ENCODE measurements around the gene SLIT3.

Gene SLIT3

GRCh38 chr5:168903061-168903460 is 397.9 kb downstream of the SLIT3 start:
- peaks cover 4% of the 10 kb centered on the region for H3K27me3 Mint-ChIP-seq
- no peak for DNase-seq
- no peak overlapping the region for H3K4me3 Mint-ChIP-seq
- no peaks in the 10 kb centered on the region for H3K36me3 Mint-ChIP-seq (ENCODE audit: low read depth)
- no peaks in the 10 kb centered on the region for H3K9me3 Mint-ChIP-seq
- peaks cover 1% of the 10 kb centered on the region for H3K4me1 Mint-ChIP-seq (ENCODE audit: low read depth)
- H3K27ac Mint-ChIP-seq, result no peak overlapping the region

DNA sequence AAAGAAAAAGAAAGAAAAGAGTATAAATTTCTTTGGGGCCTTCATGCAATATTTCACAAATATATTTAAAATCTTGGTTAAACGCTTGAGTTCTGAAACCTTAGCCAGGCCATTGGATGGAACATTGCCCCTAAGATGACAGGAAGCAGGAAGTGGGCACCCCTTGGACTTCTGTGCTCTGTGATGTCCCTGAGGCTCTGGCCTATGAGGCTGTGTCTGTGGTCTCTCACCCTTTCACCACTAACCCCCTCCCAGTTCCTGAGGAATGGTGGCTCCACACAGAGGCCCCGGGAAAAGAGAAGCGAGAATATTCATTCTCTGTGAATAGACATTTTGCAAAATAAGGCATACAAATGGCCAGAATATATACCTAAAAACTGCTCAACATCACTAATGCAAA is 401.3 kb downstream of the SLIT3 start:
- no peak overlapping the region for H3K4me3 Mint-ChIP-seq
- no peaks in the 10 kb centered on the region for H3K36me3 Mint-ChIP-seq (ENCODE audit: low read depth)
- no peak for DNase-seq
- no peaks in the 10 kb centered on the region for H3K9me3 Mint-ChIP-seq
- peaks cover 1% of the 10 kb centered on the region for H3K4me1 Mint-ChIP-seq (ENCODE audit: low read depth)
- H3K27ac Mint-ChIP-seq, result no peak overlapping the region
- H3K27me3 Mint-ChIP-seq, result peaks cover 16% of the 10 kb centered on the region

GRCh38 chr5:168899264-168899663 is 401.7 kb downstream of the SLIT3 start:
- H3K36me3 Mint-ChIP-seq (ENCODE audit: low read depth), result no peaks in the 10 kb centered on the region
- peaks cover 1% of the 10 kb centered on the region for H3K4me1 Mint-ChIP-seq (ENCODE audit: low read depth)

DNA sequence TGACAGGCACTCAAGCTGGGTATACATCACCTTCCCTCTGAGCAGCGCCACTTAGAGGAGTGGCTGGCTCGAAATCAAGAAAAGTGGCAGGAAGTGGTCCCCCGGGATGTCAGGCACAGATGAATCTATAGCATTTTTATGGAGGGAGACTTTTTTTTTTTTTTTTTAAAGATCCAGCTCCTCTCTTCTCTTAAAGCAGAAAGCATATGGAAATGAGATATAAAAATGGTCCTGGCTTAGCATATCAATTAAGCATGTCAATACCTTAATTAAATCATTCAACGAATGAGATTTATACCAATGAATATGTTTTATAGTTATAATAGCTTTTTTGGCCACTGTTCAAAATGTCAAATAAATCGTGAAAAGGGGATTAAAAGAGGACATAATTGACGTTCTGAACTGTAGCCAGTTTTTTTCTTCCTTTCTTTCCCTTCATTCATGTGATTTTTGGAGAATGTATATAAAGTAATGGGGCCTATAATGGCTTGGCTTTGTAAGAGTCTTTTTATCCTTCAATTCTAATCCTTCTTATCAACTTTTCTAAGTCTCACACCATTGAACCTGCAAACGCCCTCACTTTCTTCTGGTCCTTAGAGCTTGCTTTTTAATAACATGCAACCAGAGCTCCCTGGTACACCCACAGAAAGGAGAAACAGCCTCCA is 402.6 kb downstream of the SLIT3 start:
- no peak overlapping the region for H3K4me3 Mint-ChIP-seq
- H3K4me1 Mint-ChIP-seq (ENCODE audit: low read depth), result peaks cover 1% of the 10 kb centered on the region
- no peak overlapping the region for H3K27ac Mint-ChIP-seq
- peaks cover 20% of the 10 kb centered on the region for H3K27me3 Mint-ChIP-seq
- no peaks in the 10 kb centered on the region for H3K36me3 Mint-ChIP-seq (ENCODE audit: low read depth)
- no peaks in the 10 kb centered on the region for H3K9me3 Mint-ChIP-seq
- DNase-seq, result no peak

More at GRCh38 chr5:168899264-168899663, 401.7 kb downstream of the SLIT3 start:
- no peaks in the 10 kb centered on the region for H3K9me3 Mint-ChIP-seq
- peaks cover 20% of the 10 kb centered on the region for H3K27me3 Mint-ChIP-seq
- no peak for DNase-seq
- H3K4me3 Mint-ChIP-seq, result no peak overlapping the region
- H3K27ac Mint-ChIP-seq, result no peak overlapping the region

- peaks cover 1% of the 10 kb centered on the region for H3K4me1 Mint-ChIP-seq (ENCODE audit: low read depth)
These were observed 403.4 kb downstream of the SLIT3 start for GRCh38 chr5:168897387-168898122.

DNA sequence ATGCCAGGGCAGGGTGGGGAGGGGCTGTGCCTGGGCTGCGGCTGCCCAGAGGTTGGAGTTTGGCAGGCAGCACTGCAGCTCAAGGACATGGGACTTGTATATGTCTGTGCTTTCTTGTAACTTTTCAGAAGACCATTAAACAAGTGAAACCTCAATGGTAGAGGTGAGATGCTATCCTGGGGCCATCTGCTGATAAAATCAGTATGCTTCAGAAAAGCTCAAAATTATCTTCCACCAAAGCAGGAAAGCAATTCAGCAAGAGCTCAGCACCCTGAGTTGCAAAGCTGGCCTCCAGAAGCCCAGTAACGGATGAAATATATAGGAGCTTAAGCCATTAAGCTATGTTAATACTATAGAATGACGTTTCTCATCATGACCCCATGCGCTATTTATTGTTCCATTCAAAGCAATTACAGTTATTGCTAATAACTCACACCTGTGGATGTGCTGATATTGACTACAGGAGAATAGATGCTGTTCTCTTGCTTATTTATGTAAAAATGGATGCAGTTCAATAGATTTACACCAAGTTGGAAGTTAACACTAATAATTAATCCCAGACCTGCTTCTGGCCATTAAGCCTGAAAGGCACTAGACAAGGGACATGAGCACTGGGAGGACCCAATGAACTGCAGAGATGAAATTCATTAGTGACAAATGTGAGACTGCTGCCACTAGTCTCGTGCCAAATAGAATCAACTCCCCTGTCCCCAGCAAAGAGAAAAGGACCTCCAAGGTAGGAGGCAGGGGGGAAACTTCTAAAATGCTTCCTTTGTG is 405.5 kb downstream of the SLIT3 start:
- H3K36me3 Mint-ChIP-seq (ENCODE audit: low read depth), result no peaks in the 10 kb centered on the region
- H3K27me3 Mint-ChIP-seq, result peaks cover 28% of the 10 kb centered on the region
- DNase-seq, result no peak
- no peak overlapping the region for H3K4me3 Mint-ChIP-seq
- H3K27ac Mint-ChIP-seq, result no peak overlapping the region
- H3K4me1 Mint-ChIP-seq (ENCODE audit: low read depth), result peaks cover 1% of the 10 kb centered on the region
- no peaks in the 10 kb centered on the region for H3K9me3 Mint-ChIP-seq

More at GRCh38 chr5:168897387-168898122, 403.4 kb downstream of the SLIT3 start:
- Mint-ChIP-seq H3K4me3 (no peak overlapping the region), H3K27ac (no peak overlapping the region), H3K9me3 (no peaks in the 10 kb centered on the region), H3K36me3 (ENCODE audit: low read depth) (no peaks in the 10 kb centered on the region), H3K27me3 (peaks cover 25% of the 10 kb centered on the region)
- no peak for DNase-seq

DNA sequence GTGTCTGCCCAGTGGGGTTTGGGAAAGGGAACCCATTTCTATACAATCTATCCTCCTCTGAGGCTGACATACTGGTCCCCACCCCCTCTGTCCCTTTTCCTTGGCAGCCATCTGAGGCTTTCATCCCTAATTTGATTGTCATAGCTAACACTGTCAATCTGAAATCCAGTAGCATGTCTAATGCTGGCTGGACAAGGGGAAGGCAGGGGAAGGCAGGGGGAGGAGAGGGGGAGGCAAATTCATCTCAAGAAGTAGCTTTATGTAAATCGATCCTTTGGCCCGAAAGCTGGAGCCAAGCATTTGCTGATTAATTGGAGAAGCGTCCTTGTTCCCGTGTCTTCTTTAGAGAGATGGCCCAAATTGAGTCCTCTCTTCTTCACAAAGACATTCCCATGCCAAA is 407.7 kb downstream of the SLIT3 start:
- H3K27ac Mint-ChIP-seq, result no peak overlapping the region
- H3K4me3 Mint-ChIP-seq, result no peak overlapping the region
- H3K36me3 Mint-ChIP-seq (ENCODE audit: low read depth), result no peaks in the 10 kb centered on the region
- H3K27me3 Mint-ChIP-seq, result peaks cover 28% of the 10 kb centered on the region
- no peak for DNase-seq
- H3K9me3 Mint-ChIP-seq, result no peaks in the 10 kb centered on the region
- H3K4me1 Mint-ChIP-seq (ENCODE audit: low read depth), result no peaks in the 10 kb centered on the region

DNA sequence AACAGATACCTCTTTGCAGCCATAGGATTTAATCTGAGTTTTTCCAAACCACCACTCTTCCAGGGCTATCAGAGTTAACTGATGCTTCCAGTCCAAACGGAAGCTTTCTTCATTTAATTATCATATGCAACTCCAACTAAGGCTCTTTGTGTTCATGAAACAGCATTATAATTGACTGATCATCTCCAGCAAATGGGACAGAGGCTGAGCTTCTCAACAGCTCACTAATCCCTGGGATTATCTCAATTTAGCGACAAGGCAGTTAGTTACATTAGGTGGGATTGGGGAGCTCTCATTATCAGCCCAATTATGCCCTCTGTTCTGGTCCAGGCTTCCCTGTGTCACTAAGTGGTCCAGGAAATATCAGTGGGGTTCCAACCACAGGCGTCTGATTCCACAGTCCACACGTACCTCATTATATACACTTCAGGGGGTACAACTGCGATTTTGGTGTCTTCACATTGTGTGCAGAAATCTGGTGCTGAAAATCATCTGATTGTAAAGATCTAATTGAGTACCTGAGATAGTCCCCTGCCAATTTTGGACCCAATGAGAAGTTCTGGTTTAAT is 408.2 kb downstream of the SLIT3 start:
- no peaks in the 10 kb centered on the region for H3K36me3 Mint-ChIP-seq (ENCODE audit: low read depth)
- no peaks in the 10 kb centered on the region for H3K9me3 Mint-ChIP-seq
- peaks cover 28% of the 10 kb centered on the region for H3K27me3 Mint-ChIP-seq
- DNase-seq, result no peak
- no peak overlapping the region for H3K4me3 Mint-ChIP-seq
- no peaks in the 10 kb centered on the region for H3K4me1 Mint-ChIP-seq (ENCODE audit: low read depth)
- no peak overlapping the region for H3K27ac Mint-ChIP-seq

DNA sequence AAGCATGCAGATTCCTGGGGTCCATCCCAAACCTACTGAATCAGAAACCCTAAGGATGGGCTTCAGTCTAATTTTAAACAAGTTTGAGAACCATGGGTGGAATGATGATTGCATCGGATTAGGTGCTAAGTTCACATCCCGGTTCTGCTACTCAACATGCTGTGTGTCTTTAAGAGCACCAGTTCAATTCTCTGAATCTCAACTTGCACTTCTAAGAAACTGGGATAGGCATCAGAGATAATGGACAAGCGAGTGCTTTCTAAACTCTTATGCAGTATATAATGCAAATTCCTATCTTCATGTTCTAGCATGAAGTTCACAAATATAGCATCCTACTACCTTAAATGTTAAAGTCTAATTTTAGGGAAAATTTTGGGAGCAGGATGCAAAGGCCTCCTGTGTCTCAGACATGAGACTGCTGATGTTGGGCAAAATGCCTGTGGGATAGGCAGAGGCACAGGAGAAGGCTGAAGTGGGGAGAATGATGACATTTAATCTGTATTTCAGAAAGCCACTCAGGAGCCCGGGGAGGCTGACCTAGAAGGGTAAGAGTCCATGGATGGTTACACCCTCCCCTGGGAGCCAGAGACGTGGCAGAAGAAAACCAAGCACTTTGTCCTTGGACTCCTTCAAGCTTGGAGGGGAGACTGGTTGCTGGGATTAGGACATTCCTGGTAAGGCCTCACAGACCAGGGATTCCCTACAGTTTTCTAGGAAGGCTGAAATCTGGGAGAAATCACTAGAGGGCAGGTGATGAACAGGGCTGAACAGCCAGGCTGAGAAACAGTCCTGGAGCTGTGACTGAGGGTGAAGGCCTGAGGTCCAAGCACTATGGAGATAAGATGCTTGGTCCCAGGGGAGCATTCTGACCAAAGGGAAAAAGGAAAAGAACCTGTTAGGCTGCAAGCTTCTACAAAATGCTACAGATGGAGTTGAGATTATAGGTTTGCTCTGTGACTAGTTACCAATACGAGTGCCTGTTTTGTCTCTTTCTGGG is 409.8 kb downstream of the SLIT3 start:
- DNase-seq, result no peak
- peaks cover 20% of the 10 kb centered on the region for H3K27me3 Mint-ChIP-seq
- H3K4me3 Mint-ChIP-seq, result no peak overlapping the region
- H3K36me3 Mint-ChIP-seq (ENCODE audit: low read depth), result no peaks in the 10 kb centered on the region
- H3K27ac Mint-ChIP-seq, result no peak overlapping the region
- no peaks in the 10 kb centered on the region for H3K9me3 Mint-ChIP-seq
- H3K4me1 Mint-ChIP-seq (ENCODE audit: low read depth), result no peaks in the 10 kb centered on the region

GRCh38 chr5:168889039-168889438 is 411.9 kb downstream of the SLIT3 start:
- Mint-ChIP-seq H3K36me3 (ENCODE audit: low read depth) (no peaks in the 10 kb centered on the region), H3K27me3 (peaks cover 12% of the 10 kb centered on the region), H3K27ac (no peak overlapping the region), H3K9me3 (no peaks in the 10 kb centered on the region), H3K4me3 (no peak overlapping the region), H3K4me1 (ENCODE audit: low read depth) (no peaks in the 10 kb centered on the region)
- DNase-seq, result no peak

DNA sequence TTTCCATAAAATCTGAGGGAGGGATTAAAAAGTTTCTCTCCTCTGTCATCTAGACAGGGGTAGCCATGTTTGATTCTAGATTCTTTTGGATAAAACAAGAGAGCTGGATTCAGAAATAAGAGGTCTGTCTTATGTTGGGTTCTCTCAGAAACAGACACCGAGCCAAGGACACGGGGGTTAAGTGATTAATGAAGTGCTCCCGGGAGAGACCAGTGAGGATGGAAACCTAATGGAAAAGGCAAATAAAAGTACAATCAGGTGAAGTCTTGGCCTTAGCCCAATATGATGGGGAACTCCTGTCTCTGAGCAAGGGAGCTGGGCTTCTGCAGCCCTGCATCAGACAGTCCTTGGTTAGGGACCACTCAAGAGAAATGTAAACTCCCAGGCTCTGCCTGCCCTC is 413.0 kb downstream of the SLIT3 start:
- Mint-ChIP-seq H3K27ac (no peak overlapping the region), H3K4me1 (ENCODE audit: low read depth) (no peaks in the 10 kb centered on the region), H3K9me3 (no peaks in the 10 kb centered on the region), H3K4me3 (no peak overlapping the region), H3K36me3 (ENCODE audit: low read depth) (no peaks in the 10 kb centered on the region), H3K27me3 (peaks cover 12% of the 10 kb centered on the region)
- no peak for DNase-seq

- no peaks in the 10 kb centered on the region for H3K9me3 Mint-ChIP-seq
- no peak overlapping the region for H3K27ac Mint-ChIP-seq
- H3K4me1 Mint-ChIP-seq (ENCODE audit: low read depth), result no peaks in the 10 kb centered on the region
- no peaks in the 10 kb centered on the region for H3K36me3 Mint-ChIP-seq (ENCODE audit: low read depth)
- H3K27me3 Mint-ChIP-seq, result peaks cover 8% of the 10 kb centered on the region
- DNase-seq, result no peak
- H3K4me3 Mint-ChIP-seq, result no peak overlapping the region
These were observed 414.8 kb downstream of the SLIT3 start for GRCh38 chr5:168886157-168886556.

GRCh38 chr5:168885324-168886120 is 415.4 kb downstream of the SLIT3 start:
- H3K4me3 Mint-ChIP-seq, result no peak overlapping the region
- H3K9me3 Mint-ChIP-seq, result no peaks in the 10 kb centered on the region
- no peak for DNase-seq
- H3K36me3 Mint-ChIP-seq (ENCODE audit: low read depth), result no peaks in the 10 kb centered on the region
- H3K27me3 Mint-ChIP-seq, result peaks cover 5% of the 10 kb centered on the region
- H3K27ac Mint-ChIP-seq, result no peak overlapping the region
- no peaks in the 10 kb centered on the region for H3K4me1 Mint-ChIP-seq (ENCODE audit: low read depth)

All from activated T-cell treated with anti-CD3 and anti-CD28 coated beads, Interleukin-2, amount 50 U/mL, for 24 hours (primary cell).